Ascending aorta (tissue), 2 donors: ENCODE data around the gene HRK. TPM values are rescaled to one million over a fixed set of nuclear protein-coding genes. Genes with fewer than 3 reads are reported as not detected.

Experiments used
- DNase-seq, 2 donors: peaks; one replicate each; pipeline ENCODE4 v3.0.0-alpha.2; 2019; ENCODE audit warnings: low spot score in 2 of 2
- H3K27ac ChIP-seq, 2 donors: fragments of 200-600 bp; sonication (generic); one replicate each; pipeline ENCODE4 v1.5.1; 2016 to 2017; ENCODE audit warnings: mild to moderate bottlenecking in 1 of 2
- H3K27me3 ChIP-seq: fragments of 200-600 bp; sonication (generic); one replicate; pipeline ENCODE4 v1.5.1; 2017
- H3K36me3 ChIP-seq, 2 donors: fragments of 200-600 bp; sonication (generic); one replicate each; pipeline ENCODE4 v1.5.1; 2016
- H3K4me1 ChIP-seq, 2 donors: fragments of 200-600 bp; sonication (generic); one replicate each; pipeline ENCODE4 v1.5.1; 2016 to 2017; ENCODE audit warnings: mild to moderate bottlenecking in 1 of 2
- H3K4me3 ChIP-seq, 2 donors: fragments of 200-600 bp; sonication (generic); one replicate each; pipeline ENCODE4 v1.5.1; 2016 to 2017; ENCODE audit warnings: mild to moderate bottlenecking in 1 of 2
- H3K9me3 ChIP-seq, 2 donors: fragments of 200-600 bp; sonication (generic); one replicate each; pipeline ENCODE4 v1.5.1; 2016
- CTCF ChIP-seq, 3 experiments: fragments of 200-600 bp in 2 of 3; fragments of 450-650 bp in 1 of 3; sonication (generic) in 2 of 3; IDR thresholded peaks; one replicate each; pipeline ENCODE4 v1.5.1; 2016 to 2019; ENCODE audit warnings: antibody characterized with exemption in 3 of 3, mild to moderate bottlenecking in 1 of 3, moderate library complexity in 1 of 3
- intact Hi-C: fragments of 100-400 bp; cut with DNase I; formaldehyde crosslinking; loops from one replicate; pipeline ENCODE4 v1.15.1; 2023
- total RNA-seq: library from RNA; depleted of rRNA; stranded (reverse); fragments of >200 nt; gene quantifications from one replicate; pipeline ENCODE4 v1.1.0, GENCODE V29; 2016

The HRK gene
- total RNA-seq, 1 donor from 2014 or later, result not detected

- intact Hi-C loops, result no loop called here
- H3K9me3 ChIP-seq, result no peaks in the 10 kb centered on the region
Observed at GRCh38 chr12:116891019-116891418, 9.8 kb upstream of the HRK start.

GRCh38 chr12:116890330-116890729, 9.1 kb upstream of the HRK start:
- H3K4me3 ChIP-seq, result no peak overlapping the region
- H3K27ac ChIP-seq, result no peak overlapping the region
- no peaks in the 10 kb centered on the region for H3K27me3 ChIP-seq
- no peak for TF ChIP-seq CTCF (IDR thresholded peaks at IDR 0.05)
- no peaks in the 10 kb centered on the region for H3K9me3 ChIP-seq
- H3K4me1 ChIP-seq, result no peaks in the 10 kb centered on the region
- H3K36me3 ChIP-seq, result no peaks in the 10 kb centered on the region
- intact Hi-C loops, result no loop called here
- DNase-seq, result no peak

More at GRCh38 chr12:116891019-116891418, 9.8 kb upstream of the HRK start:
- no peak for TF ChIP-seq CTCF (IDR thresholded peaks at IDR 0.05)
- Histone ChIP-seq H3K27me3 (no peaks in the 10 kb centered on the region), H3K36me3 (no peaks in the 10 kb centered on the region), H3K27ac (no peak overlapping the region), H3K4me3 (no peak overlapping the region), H3K4me1 (no peaks in the 10 kb centered on the region)
- DNase-seq, result no peak

GRCh38 chr12:116887897-116888296, 6.7 kb upstream of the HRK start:
- Histone ChIP-seq H3K27me3 (no peaks in the 10 kb centered on the region), H3K36me3 (no peaks in the 10 kb centered on the region), H3K27ac (no peak overlapping the region), H3K9me3 (no peaks in the 10 kb centered on the region), H3K4me3 (no peak overlapping the region), H3K4me1 (no peaks in the 10 kb centered on the region)
- intact Hi-C loops, result loop anchor here (10.0 kb wide), 1 partner anchor 153 kb away; the partner anchor contains the start of genes RNFT2 and SPRING1
- no peak for TF ChIP-seq CTCF (IDR thresholded peaks at IDR 0.05)
- DNase-seq, result no peak

GRCh38 chr12:116887244-116887643, 6.0 kb upstream of the HRK start:
- intact Hi-C loops, result loop anchor here (10.0 kb wide), 1 partner anchor 152 kb away; the partner anchor contains the start of genes RNFT2 and SPRING1

GRCh38 chr12:116885491-116885890, 4.2 kb upstream of the HRK start:
- H3K4me1 ChIP-seq, result peaks cover 0 to 7% of the 10 kb centered on the region in 2 donors
- DNase-seq, result no peak
- no peak overlapping the region for H3K27ac ChIP-seq
- peaks cover 4% of the 10 kb centered on the region for H3K27me3 ChIP-seq
- no peak overlapping the region for H3K4me3 ChIP-seq
- no peaks in the 10 kb centered on the region for H3K36me3 ChIP-seq
- H3K9me3 ChIP-seq, result no peaks in the 10 kb centered on the region
- TF ChIP-seq CTCF (IDR thresholded peaks at IDR 0.05), result no peak
- intact Hi-C loops, result loop anchor here (10.0 kb wide), 1 partner anchor 151 kb away; the partner anchor contains the start of genes RNFT2 and SPRING1

More at GRCh38 chr12:116887244-116887643, 6.0 kb upstream of the HRK start:
- no peak for DNase-seq
- TF ChIP-seq CTCF (IDR thresholded peaks at IDR 0.05), result no peak
- Histone ChIP-seq H3K4me1 (no peaks in the 10 kb centered on the region), H3K27ac (no peak overlapping the region), H3K4me3 (no peak overlapping the region), H3K27me3 (peaks cover 3% of the 10 kb centered on the region), H3K36me3 (no peaks in the 10 kb centered on the region), H3K9me3 (no peaks in the 10 kb centered on the region)

- intact Hi-C loops, result loop anchor here (10.0 kb wide), 1 partner anchor 150 kb away; the partner anchor contains the start of genes RNFT2 and SPRING1
- no peak for DNase-seq
- H3K4me3 ChIP-seq, result no peak overlapping the region
- no peaks in the 10 kb centered on the region for H3K36me3 ChIP-seq
- H3K27me3 ChIP-seq, result peaks cover 4% of the 10 kb centered on the region
- peaks cover 0 to 9% of the 10 kb centered on the region in 2 donors for H3K4me1 ChIP-seq
- H3K27ac ChIP-seq, result no peak overlapping the region
- no peaks in the 10 kb centered on the region for H3K9me3 ChIP-seq
- no peak for TF ChIP-seq CTCF (IDR thresholded peaks at IDR 0.05)
Observed at GRCh38 chr12:116884871-116885270, 3.6 kb upstream of the HRK start.
